HG02610 (cell line): ENCODE results near the gene CDC42EP3.
A peak's percentile ranks its signal among the peaks of the same experiment; 100 is the strongest.

Source experiments
- ATAC-seq: cut with Tn5 transposase; IDR thresholded peaks from one replicate; pipeline ENCODE4 v1.9.1; 2021; ENCODE audit warnings: mild to moderate bottlenecking, moderate library complexity; ENCODE audit not compliant: unreplicated experiment

CDC42EP3 gene

DNA sequence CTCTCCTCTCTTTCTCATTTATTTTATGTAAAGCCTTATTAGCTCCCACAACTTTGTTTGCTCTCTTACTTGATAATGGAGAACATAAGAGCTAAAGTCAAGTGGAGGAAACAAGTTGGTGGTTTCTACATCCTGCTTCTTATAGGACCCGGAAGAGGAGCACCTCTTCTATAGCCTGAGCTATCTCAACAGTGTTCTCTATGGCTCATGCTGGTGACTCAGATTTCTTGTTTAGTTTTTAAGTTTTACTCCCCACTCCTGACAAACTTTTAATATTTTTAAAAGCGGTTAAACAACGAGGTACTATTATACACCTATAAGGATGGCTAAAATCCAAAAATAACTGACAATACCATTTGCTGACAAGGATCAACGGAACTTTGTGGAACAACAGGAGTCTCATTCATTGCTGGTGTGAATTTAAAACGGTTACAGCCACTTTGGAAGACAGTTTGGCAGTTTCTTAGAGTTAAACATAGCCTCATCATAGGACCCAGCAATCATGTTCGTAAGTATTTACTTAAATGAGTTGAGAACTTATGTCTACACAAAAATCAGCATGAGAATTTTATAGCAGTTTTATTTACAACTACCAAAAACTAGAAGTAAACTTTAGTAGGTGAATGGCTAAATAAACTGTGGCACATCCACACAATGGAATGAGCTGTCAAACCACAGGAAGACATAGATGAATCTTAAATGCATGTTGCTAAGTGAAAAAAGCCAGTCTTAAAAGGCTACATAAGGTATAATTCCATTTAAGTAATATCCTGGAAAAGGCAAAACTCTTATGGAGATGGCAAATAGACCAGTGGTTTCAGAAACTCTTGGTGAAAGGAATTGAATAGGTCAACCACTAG, 12.7 kb upstream of the CDC42EP3 start:
- peak; percentile 62 for ATAC-seq

DNA sequence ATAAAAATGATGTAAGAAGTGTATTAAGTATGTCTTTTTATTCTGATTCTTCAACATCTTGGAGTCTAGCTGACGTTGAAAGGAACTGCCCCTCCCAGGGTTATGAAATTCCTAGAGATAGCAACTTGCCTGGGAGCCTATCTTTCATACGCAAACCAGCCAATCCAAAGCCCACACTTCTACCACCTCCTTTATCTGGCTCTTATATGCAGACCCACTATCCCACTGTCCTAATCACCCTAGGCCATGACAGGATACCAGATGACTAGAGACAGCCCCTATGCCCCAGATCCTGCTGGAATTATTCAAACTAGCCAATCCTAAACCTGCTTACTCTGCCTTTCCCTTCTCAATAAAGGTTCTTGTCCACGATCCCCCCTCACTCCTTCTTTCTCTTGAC, 11.8 kb upstream of the CDC42EP3 start:
- ATAC-seq, result no peak

GRCh38 chr2:37682473-37682872, 11.0 kb upstream of the CDC42EP3 start:
- no peak for ATAC-seq

DNA sequence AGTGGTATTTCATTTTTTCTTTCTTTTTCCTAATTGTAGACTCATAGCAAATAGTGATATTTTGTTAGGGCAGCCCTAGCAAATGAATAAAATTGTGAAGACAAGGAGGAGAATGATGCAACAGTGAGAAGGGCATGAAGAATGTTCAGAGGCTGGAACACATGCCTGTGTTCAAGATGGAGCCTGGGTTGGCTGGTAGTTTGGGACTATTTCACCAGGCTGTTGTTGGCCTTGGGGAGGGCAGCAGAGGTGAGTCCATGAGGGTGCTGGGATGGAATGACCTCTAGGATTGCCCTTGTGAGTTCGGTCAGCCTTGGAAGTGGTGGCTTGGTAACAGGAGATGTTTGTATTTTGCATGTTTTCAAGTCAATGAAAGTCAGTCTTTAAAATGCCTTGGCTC, 10.1 kb upstream of the CDC42EP3 start:
- no peak for ATAC-seq

- ATAC-seq, result no peak
These were observed 7.7 kb upstream of the CDC42EP3 start for GRCh38 chr2:37679072-37679695.

GRCh38 chr2:37676274-37676673, 4.8 kb upstream of the CDC42EP3 start:
- ATAC-seq, result no peak

DNA sequence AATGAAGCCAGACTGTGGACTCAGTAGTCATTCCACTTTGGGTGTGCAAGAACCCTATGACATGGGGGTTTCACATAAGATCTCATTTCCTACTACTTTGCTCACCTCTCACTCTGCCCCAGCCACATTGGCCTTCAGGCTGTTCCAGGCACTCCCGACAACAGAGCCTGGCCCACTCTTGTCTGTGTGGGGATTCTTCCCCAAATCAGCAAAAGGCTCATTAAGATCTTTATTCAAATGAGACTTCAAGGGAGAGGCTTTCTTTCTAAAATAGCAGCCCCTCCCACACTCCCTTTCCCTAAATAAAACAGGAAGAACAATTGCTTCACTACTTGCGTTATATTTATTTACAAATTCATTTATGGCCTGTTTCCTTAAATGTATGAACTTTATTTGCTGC, 3.5 kb upstream of the CDC42EP3 start:
- no peak for ATAC-seq

GRCh38 chr2:37672870-37673184, 1.4 kb upstream of the CDC42EP3 start:
- no peak for ATAC-seq

GRCh38 chr2:37672104-37672869, 845 bp upstream of the CDC42EP3 start:
- ATAC-seq, result peak; percentile 47

DNA sequence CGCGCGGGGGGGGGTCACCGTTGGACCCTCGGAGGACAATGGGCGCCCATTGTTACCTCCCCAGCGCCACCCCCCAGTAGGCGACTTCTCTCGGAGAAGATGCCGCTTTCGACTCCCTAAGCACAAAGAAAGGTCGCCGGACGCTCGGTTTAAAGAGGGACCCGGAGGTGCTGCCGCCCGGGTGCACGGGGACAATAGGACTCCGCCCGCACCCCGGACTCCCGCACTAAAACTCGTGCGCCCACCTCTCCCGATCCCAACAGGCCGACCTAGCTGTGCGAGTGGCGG, 318 bp upstream of the CDC42EP3 start:
- no peak for ATAC-seq

- no peak for ATAC-seq
These were observed 949 bp downstream of the CDC42EP3 start for GRCh38 chr2:37670378-37671008.

DNA sequence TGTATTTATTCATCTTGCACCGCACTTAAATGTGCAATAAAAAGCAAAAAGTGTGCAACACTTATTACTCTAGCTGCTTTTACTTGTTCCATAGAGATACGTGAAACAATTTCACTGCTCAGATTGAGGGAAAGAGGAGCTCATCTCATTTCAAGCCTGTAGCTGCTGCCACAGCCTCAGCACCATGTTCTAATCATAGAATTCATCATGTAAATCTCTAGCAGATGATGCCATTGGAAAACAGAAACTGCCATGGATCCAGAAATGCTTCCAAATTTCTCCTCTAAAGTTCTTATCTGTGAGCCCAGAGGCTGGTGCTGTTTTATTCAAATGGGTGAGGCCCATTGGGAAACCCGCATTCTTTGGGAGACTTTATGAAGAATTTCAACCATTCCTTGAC, 2.0 kb downstream of the CDC42EP3 start:
- ATAC-seq, result no peak

DNA sequence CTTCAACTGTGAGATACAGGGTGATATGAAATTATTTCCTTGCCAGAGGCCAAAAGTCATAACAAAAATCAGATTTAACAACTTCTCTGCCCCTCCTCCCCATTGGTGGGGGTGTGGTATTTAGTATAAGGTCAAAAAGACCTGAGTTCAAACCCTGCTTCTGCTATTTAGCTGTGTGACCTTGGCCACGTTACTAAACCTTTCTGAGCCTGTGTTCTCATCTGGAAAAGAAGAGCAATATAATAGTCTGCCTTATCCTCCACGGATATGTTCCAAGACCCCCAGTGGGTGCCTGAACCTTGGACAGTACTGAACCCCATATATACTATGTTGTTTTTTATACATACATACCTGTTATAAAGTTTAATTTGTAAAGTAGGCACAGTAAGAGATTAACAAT, 3.7 kb downstream of the CDC42EP3 start:
- no peak for ATAC-seq

DNA sequence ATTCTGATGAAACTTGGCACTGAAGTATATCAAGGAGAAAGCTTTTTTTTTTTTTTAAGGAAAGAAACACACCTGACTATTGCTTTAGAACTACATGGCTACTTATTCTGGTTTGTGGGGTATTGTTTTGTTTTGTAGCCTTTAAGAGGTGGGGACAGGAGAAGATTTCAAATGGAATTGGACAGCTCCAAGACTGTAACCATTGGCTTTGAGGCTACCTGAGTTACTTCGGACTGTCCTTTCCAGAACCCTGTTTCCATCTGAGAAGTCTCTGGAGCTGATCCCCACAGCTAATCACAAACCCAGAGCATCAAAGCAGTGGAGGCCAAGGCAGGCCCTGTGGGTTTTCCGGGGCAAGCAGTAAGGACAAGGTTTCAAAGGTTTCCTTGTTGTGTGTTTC, 4.7 kb downstream of the CDC42EP3 start:
- ATAC-seq, result no peak

GRCh38 chr2:37665604-37666362, 5.7 kb downstream of the CDC42EP3 start:
- ATAC-seq, result no peak

- ATAC-seq, result no peak
These were observed 6.4 kb downstream of the CDC42EP3 start for GRCh38 chr2:37665043-37665442.

GRCh38 chr2:37664231-37664643, 7.2 kb downstream of the CDC42EP3 start:
- no peak for ATAC-seq

DNA sequence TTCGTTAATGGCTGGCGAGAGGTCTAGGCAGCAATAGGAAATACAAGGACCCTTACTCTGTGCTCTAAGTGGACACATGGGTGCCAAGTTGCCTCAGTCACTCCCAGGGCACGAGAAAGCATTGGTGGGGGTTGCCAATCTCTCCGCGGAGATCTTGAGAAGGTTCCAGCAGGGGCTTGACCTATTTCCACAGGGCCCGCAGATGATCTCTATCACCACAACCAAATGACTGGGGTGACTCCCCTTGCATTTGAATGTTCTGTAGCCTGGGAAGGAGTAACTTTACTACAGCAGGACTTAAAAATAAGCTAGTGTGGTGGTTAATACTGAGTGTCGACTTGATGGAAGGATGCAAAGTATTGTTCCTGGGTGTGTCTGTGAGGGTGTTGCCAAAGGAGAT, 8.1 kb downstream of the CDC42EP3 start:
- ATAC-seq, result no peak

GRCh38 chr2:37659723-37660122, 11.7 kb downstream of the CDC42EP3 start:
- no peak for ATAC-seq

DNA sequence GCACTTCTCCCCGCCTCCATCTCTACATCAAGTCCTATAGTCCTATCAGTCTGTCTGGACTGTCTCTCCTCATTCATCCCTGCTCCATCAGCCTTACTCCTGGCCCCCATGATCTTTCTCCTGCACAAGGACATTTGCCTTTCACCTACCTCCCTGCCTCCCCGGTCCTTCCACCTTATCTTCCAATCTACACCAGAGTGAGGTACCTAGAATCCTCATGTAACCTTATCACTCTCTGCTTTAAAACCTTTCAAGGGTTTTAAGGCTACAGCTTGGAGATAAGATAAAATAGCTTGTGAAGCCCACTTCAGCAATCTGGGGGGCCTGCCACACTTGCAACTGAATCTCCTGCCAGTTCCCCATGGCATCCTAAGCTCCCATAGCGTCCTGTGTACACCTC, 12.8 kb downstream of the CDC42EP3 start:
- ATAC-seq, result no peak

DNA sequence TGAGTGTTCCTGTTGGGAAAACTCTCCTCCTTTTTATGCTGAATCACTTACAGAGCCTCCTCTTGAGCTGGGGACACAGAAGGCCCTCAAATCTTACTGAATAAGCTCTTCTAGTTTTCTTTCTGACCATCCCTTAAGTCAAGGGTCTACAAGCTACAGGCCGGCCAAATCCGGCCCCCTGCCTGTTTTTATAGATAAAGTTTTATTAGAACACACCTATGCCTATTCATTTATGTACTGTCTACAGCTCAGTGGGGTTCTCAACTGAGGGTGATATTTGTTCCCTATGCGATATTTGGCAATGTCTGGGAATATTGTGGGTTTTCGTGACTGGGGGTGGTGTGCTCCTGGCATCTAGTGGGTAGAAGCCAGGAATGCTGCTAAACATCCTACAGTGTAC, 14.0 kb downstream of the CDC42EP3 start:
- ATAC-seq, result no peak
